Hepatocyte (in vitro differentiated cells): Measurements from ENCODE around the gene CIAPIN1.

ENCODE experiments used
- EZH2 ChIP-seq: fragments of 200-600 bp; sonication (generic); IDR thresholded peaks from 2 replicates; pipeline ENCODE4 v1.6.1; 2016; ENCODE audit warnings: antibody characterized with exemption, mild to moderate bottlenecking, borderline replicate concordance
- EZH2phosphoT487 ChIP-seq: fragments of 200-600 bp; sonication (generic); IDR thresholded peaks from one replicate; pipeline ENCODE4 v1.6.1; 2018; ENCODE audit warnings: antibody characterized with exemption, mild to moderate bottlenecking, low read depth, moderate library complexity; ENCODE audit not compliant: unreplicated experiment, severe bottlenecking
- TF ChIP-seq, protein P1 (sequence below): fragments of 200-600 bp; sonication (generic); IDR thresholded peaks from 2 replicates; pipeline ENCODE4 v1.5.1; 2016; ENCODE audit warnings: antibody characterized with exemption, mild to moderate bottlenecking; ENCODE audit not compliant: poor library complexity

DNA sequence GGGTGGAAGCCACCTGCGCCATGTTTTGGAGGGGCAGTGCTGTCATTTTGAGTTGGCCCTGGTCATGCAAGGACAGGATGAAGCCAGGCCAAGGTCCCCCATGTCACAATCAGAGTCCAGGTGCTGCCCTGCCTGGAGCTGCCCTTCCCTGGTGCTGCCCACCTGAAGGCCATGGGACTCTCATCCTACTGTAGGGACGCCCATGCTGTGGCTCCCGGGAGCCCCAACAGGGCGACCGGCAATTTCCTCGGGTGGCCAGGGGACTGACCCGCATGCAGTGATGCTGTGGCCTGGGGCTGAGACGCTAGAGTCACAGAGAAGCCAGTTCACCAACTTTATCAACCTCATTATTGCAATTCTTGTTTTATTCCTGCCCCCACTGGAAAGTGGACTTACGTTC is 34.6 kb downstream of the CIAPIN1 start:
- TF ChIP-seq, protein P1, sequence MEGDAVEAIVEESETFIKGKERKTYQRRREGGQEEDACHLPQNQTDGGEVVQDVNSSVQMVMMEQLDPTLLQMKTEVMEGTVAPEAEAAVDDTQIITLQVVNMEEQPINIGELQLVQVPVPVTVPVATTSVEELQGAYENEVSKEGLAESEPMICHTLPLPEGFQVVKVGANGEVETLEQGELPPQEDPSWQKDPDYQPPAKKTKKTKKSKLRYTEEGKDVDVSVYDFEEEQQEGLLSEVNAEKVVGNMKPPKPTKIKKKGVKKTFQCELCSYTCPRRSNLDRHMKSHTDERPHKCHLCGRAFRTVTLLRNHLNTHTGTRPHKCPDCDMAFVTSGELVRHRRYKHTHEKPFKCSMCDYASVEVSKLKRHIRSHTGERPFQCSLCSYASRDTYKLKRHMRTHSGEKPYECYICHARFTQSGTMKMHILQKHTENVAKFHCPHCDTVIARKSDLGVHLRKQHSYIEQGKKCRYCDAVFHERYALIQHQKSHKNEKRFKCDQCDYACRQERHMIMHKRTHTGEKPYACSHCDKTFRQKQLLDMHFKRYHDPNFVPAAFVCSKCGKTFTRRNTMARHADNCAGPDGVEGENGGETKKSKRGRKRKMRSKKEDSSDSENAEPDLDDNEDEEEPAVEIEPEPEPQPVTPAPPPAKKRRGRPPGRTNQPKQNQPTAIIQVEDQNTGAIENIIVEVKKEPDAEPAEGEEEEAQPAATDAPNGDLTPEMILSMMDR = no peak
- TF ChIP-seq EZH2 (no peak), EZH2phosphoT487 (no peak)
